H9 (cell line): ENCODE measurements around the gene MAP3K2. TPM values are rescaled to one million over a fixed set of nuclear protein-coding genes. Genes with fewer than 3 reads are reported as not detected.

Source experiments
- DNase-seq: peaks from one replicate; pipeline ENCODE4 v3.0.0-alpha.2; 2017
- H2AFZ ChIP-seq: one replicate; pipeline ENCODE4 v1.6.1; 2013; ENCODE audit warnings: mild to moderate bottlenecking, low read length, control low read depth, moderate library complexity
- H2AK5ac ChIP-seq: 2 replicates; pipeline ENCODE4 v1.6.1; 2013; ENCODE audit warnings: low read length, control low read depth, mixed read lengths; ENCODE audit not compliant: insufficient read length
- H2BK120ac ChIP-seq: one replicate; pipeline ENCODE4 v1.6.1; 2013; ENCODE audit warnings: low read depth, mild to moderate bottlenecking, low read length, control low read depth, inconsistent platforms; ENCODE audit not compliant: poor library complexity, severe bottlenecking
- H2BK12ac ChIP-seq: 2 replicates; pipeline ENCODE4 v1.6.1; 2013; ENCODE audit warnings: low read length, control low read depth, mixed read lengths, low read depth; ENCODE audit not compliant: insufficient read length
- H2BK15ac ChIP-seq: 2 replicates; pipeline ENCODE4 v1.6.1; 2013; ENCODE audit warnings: low read depth, low read length, control low read depth
- H2BK20ac ChIP-seq: one replicate; pipeline ENCODE4 v1.6.1; 2013; ENCODE audit warnings: low read depth, mild to moderate bottlenecking, low read length, control low read depth, inconsistent platforms; ENCODE audit not compliant: poor library complexity, severe bottlenecking
- H2BK5ac ChIP-seq: 2 replicates; pipeline ENCODE4 v1.6.1; 2013; ENCODE audit warnings: low read length, control low read depth, mixed read lengths; ENCODE audit not compliant: insufficient read length
- H3K14ac ChIP-seq: 2 replicates; pipeline ENCODE4 v1.6.1; 2013; ENCODE audit warnings: low read length, control low read depth; ENCODE audit not compliant: insufficient read depth
- H3K18ac ChIP-seq: 2 replicates; pipeline ENCODE4 v1.6.1; 2013; ENCODE audit warnings: low read depth, mild to moderate bottlenecking, mixed read lengths, low read length, control low read depth; ENCODE audit not compliant: insufficient read length
- H3K23ac ChIP-seq: 2 replicates; pipeline ENCODE4 v1.6.1; 2013; ENCODE audit warnings: low read length, control low read depth, mixed read lengths, low read depth; ENCODE audit not compliant: insufficient read length
- H3K23me2 ChIP-seq: 2 replicates; pipeline ENCODE4 v1.6.1; 2013; ENCODE audit warnings: low read depth, mild to moderate bottlenecking, mixed read lengths, low read length, control low read depth; ENCODE audit not compliant: insufficient read length, poor library complexity, severe bottlenecking
- H3K27ac ChIP-seq: 2 replicates; pipeline ENCODE4 v1.5.1; 2013; ENCODE audit warnings: low read length, control low read depth, mixed read lengths, low read depth; ENCODE audit not compliant: insufficient read length
- H3K27me3 ChIP-seq: 2 replicates; pipeline ENCODE4 v1.6.1; 2013; ENCODE audit warnings: low read length, control low read depth, inconsistent platforms; ENCODE audit not compliant: insufficient read depth
- H3K4ac ChIP-seq: 2 replicates; pipeline ENCODE4 v1.6.1; 2013; ENCODE audit warnings: low read depth, mild to moderate bottlenecking, control low read depth, inconsistent platforms, low read length, moderate library complexity
- H3K4me1 ChIP-seq: 2 replicates; pipeline ENCODE4 v1.6.1; 2013; ENCODE audit warnings: low read length, control low read depth, inconsistent platforms; ENCODE audit not compliant: insufficient read depth
- H3K4me2 ChIP-seq: 2 replicates; pipeline ENCODE4 v1.6.1; 2013; ENCODE audit warnings: low read length, control low read depth, mixed read lengths; ENCODE audit not compliant: insufficient read length, insufficient read depth
- H3K56ac ChIP-seq: 2 replicates; pipeline ENCODE4 v1.6.1; 2013; ENCODE audit warnings: low read depth, mild to moderate bottlenecking, mixed read lengths, low read length, control low read depth; ENCODE audit not compliant: insufficient read length
- H3K79me1 ChIP-seq: 2 replicates; pipeline ENCODE4 v1.6.1; 2013; ENCODE audit warnings: low read depth, mild to moderate bottlenecking, moderate library complexity, low read length, control low read depth, inconsistent platforms; ENCODE audit not compliant: insufficient read depth, poor library complexity, severe bottlenecking
- H3K79me2 ChIP-seq: 2 replicates; pipeline ENCODE4 v1.6.1; 2013; ENCODE audit warnings: low read length, control low read depth, inconsistent platforms; ENCODE audit not compliant: insufficient read depth
- H3K9ac ChIP-seq: 2 replicates; pipeline ENCODE4 v1.6.1; 2013; ENCODE audit warnings: low read length, control low read depth, mixed read lengths; ENCODE audit not compliant: insufficient read length; ENCODE audit errors: extremely low read depth
- H3K9me3 ChIP-seq: one replicate; pipeline ENCODE4 v1.6.1; 2013; ENCODE audit warnings: low read depth, low read length, inconsistent platforms; ENCODE audit not compliant: control insufficient read depth
- H3T11ph ChIP-seq: one replicate; pipeline ENCODE4 v1.6.1; 2013; ENCODE audit warnings: mild to moderate bottlenecking, low read length, control low read depth, inconsistent platforms
- H4K20me1 ChIP-seq: one replicate; pipeline ENCODE4 v1.6.1; 2013; ENCODE audit not compliant: control insufficient read depth, insufficient read length, insufficient read depth
- H4K5ac ChIP-seq: 2 replicates; pipeline ENCODE4 v1.6.1; 2013; ENCODE audit warnings: low read depth, mild to moderate bottlenecking, mixed read lengths, low read length, control low read depth; ENCODE audit not compliant: insufficient read length
- H4K8ac ChIP-seq: replicated peaks from 2 replicates; pipeline ENCODE4 v1.6.1; 2013; ENCODE audit warnings: low read length, control low read depth, mixed read lengths, low read depth; ENCODE audit not compliant: insufficient read length
- H4K91ac ChIP-seq: 2 replicates; pipeline ENCODE4 v1.6.1; 2013; ENCODE audit warnings: low read depth, mild to moderate bottlenecking, moderate library complexity, mixed read lengths, low read length, control low read depth; ENCODE audit not compliant: insufficient read length
- H3K27ac Mint-ChIP-seq, 3 experiments: 2 replicates in 2 of 3; 3 replicates in 1 of 3; pipeline ENCODE4 v1.8.0; 2020 to 2021; ENCODE audit warnings: mixed read lengths in 3 of 3, mild to moderate bottlenecking in 1 of 3, moderate library complexity in 1 of 3
- H3K27me3 Mint-ChIP-seq: 2 replicates; pipeline ENCODE4 v1.8.0; 2021; ENCODE audit warnings: low read depth, mild to moderate bottlenecking, moderate library complexity, mixed read lengths
- H3K36me3 Mint-ChIP-seq, 3 experiments: 2 replicates in 2 of 3; 3 replicates in 1 of 3; pipeline ENCODE4 v1.8.0; 2020 to 2021; ENCODE audit warnings: low read depth in 3 of 3, mixed read lengths in 3 of 3; ENCODE audit not compliant: insufficient read depth in 1 of 3
- H3K4me1 Mint-ChIP-seq, 2 experiments: 2 replicates each; pipeline ENCODE4 v1.8.0; 2020; ENCODE audit warnings: mixed read lengths in 2 of 2
- H3K4me3 Mint-ChIP-seq, 2 experiments: 2 replicates in 1 of 2; 3 replicates in 1 of 2; pipeline ENCODE4 v1.8.0; 2020 to 2021; ENCODE audit warnings: mild to moderate bottlenecking in 2 of 2, mixed read lengths in 2 of 2, moderate library complexity in 1 of 2
- H3K9me3 Mint-ChIP-seq, 2 experiments: 2 replicates in 1 of 2; 3 replicates in 1 of 2; pipeline ENCODE4 v1.8.0; 2020; ENCODE audit warnings: mild to moderate bottlenecking in 2 of 2, mixed read lengths in 2 of 2, moderate library complexity in 1 of 2
- CTCF ChIP-seq: fragments of 200-600 bp; sonication (generic); conservative IDR thresholded peaks from 3 replicates; pipeline ENCODE4 v1.8.0; 2021; ENCODE audit warnings: antibody characterized with exemption, mild to moderate bottlenecking
- WGBS: extraction: QIAGEN DNeasy Blood & Tissue Kit; methylation state at CpG from one replicate; pipeline ENCODE4 v1.1.7; 2013; ENCODE audit warnings: missing lambda C conversion rate, low lambda C conversion rate, mixed read lengths; ENCODE audit not compliant: insufficient read length; ENCODE audit errors: extremely low coverage; 5-methylcytosine and 5-hydroxymethylcytosine counted together
- total RNA-seq: library from RNA; stranded (reverse); gene quantifications from 2 replicates; pipeline ENCODE4 v1.2.1, GENCODE V29; 2021

MAP3K2 gene
- total RNA-seq, 1 experiment from 2014 or later, result 25.8 TPM

- Histone ChIP-seq H3K23me2 (no peaks in the 10 kb centered on the region), H2BK20ac (no peak overlapping the region), H3K79me1 (peaks cover 3% of the 10 kb centered on the region), H3K9ac (no peak overlapping the region), H3T11ph (no peak overlapping the region), H4K5ac (no peak overlapping the region), H3K18ac (no peak overlapping the region), H4K8ac (no peak overlapping the region), H2BK5ac (no peak overlapping the region), H3K23ac (no peak overlapping the region), H3K27ac (no peak overlapping the region), H3K79me2 (no peaks in the 10 kb centered on the region), H2BK120ac (no peak overlapping the region), H3K4ac (no peak overlapping the region), H4K20me1 (no peaks in the 10 kb centered on the region), H3K4me1 (no peaks in the 10 kb centered on the region), H4K91ac (no peak overlapping the region), H3K14ac (no peak overlapping the region; the same call in 1 of the 2 replicates), H3K27me3 (no peaks in the 10 kb centered on the region), H3K4me2 (no peak overlapping the region), H2BK15ac (no peak overlapping the region), H3K9me3 (no peaks in the 10 kb centered on the region), H3K56ac (peak overlapping the region; percentile 17), H2AFZ (no peak overlapping the region), H2BK12ac (no peak overlapping the region), H2AK5ac (no peak overlapping the region)
- WGBS, result no CpG with 5 or more reads among the region's 5 CpGs
- H3K4me1 Mint-ChIP-seq, result no peaks in the 10 kb centered on the region
- H3K4me3 Mint-ChIP-seq, result no peak overlapping the region
- peaks cover 64 to 92% (median 91%) of the 10 kb centered on the region in 3 experiments for H3K36me3 Mint-ChIP-seq
- peaks cover 2 to 17% of the 10 kb centered on the region in 2 experiments; a peak in 3 of 5 replicates for H3K9me3 Mint-ChIP-seq
- peak; percentile 39; the same call in 2 of the 3 replicates for TF ChIP-seq CTCF
- no peak for DNase-seq
- H3K27ac Mint-ChIP-seq, result no peak overlapping the region; a peak in 1 of 7 replicates
- H3K27me3 Mint-ChIP-seq, result no peaks in the 10 kb centered on the region
Measured at GRCh38 chr2:127270663-127271062, 117.1 kb downstream of the MAP3K2 start.
